Measurements from ENCODE around the gene NSRP1.

- no peak for TF ChIP-seq CTCF (optimal IDR thresholded peaks at IDR 0.05 in 1 of 3, IDR thresholded peaks at IDR 0.05 in 1 of 3, conservative IDR thresholded peaks at IDR 0.05 in 1 of 3; ENCODE audit: extremely low read depth in 1 of 3, insufficient read depth in 2 of 3, low read length in 3 of 3)
- TF ChIP-seq EZH2 (IDR thresholded peaks at IDR 0.05; ENCODE audit: low read length) = no peak
Observed at GRCh38 chr17:30155389-30155788, 38.8 kb downstream of the NSRP1 start.

Measured in keratinocyte (primary cell).